Measurements from ENCODE around the gene SPOUT1.
"Not testable (repeated sequence)": the region's sequence is repeated elsewhere in the genome, so short reads cannot be mapped to it uniquely, and the experiment has no call there.

The SPOUT1 gene

DNA sequence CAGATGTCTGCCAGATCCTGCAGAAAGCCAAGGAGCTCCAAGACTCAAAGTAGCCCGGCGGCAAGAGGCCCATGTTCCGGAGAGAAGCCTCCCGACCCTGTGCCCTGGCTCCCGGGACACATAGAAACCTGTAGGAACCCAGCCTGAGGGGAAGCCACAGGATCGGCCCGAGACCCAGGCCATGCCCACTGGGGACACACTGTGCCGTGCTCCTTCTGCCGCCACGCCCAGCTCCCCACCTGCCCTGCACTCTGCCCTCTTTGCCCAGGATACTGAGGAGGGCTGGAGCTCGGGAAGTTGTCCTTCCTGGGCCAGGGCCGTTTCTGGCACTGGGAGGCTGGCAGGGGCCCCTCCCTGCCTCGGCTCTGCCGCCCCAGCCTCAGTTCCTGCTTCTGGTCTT, 21.8 kb downstream of the SPOUT1 start:
- no peak for DNase-seq (ENCODE audit: extremely low read depth, insufficient read length)
- TF ChIP-seq, protein P1, sequence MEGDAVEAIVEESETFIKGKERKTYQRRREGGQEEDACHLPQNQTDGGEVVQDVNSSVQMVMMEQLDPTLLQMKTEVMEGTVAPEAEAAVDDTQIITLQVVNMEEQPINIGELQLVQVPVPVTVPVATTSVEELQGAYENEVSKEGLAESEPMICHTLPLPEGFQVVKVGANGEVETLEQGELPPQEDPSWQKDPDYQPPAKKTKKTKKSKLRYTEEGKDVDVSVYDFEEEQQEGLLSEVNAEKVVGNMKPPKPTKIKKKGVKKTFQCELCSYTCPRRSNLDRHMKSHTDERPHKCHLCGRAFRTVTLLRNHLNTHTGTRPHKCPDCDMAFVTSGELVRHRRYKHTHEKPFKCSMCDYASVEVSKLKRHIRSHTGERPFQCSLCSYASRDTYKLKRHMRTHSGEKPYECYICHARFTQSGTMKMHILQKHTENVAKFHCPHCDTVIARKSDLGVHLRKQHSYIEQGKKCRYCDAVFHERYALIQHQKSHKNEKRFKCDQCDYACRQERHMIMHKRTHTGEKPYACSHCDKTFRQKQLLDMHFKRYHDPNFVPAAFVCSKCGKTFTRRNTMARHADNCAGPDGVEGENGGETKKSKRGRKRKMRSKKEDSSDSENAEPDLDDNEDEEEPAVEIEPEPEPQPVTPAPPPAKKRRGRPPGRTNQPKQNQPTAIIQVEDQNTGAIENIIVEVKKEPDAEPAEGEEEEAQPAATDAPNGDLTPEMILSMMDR (IDR thresholded peaks at IDR 0.05; ENCODE audit: insufficient read depth, low read length, poor library complexity, severe bottlenecking) = no peak
- no peak overlapping the region for H3K4me3 ChIP-seq (replicated peaks; ENCODE audit: low read depth, low read length)
- no peaks in the 10 kb centered on the region for H3K27me3 ChIP-seq (replicated peaks; ENCODE audit: control insufficient read depth, insufficient read depth, low read length)
- peaks cover 28% of the 10 kb centered on the region for H3K36me3 ChIP-seq (ENCODE audit: control insufficient read depth, insufficient read depth, low read length)

- peaks cover 28% of the 10 kb centered on the region for H3K36me3 ChIP-seq (ENCODE audit: control insufficient read depth, insufficient read depth, low read length)
- H3K27me3 ChIP-seq (replicated peaks; ENCODE audit: control insufficient read depth, insufficient read depth, low read length) = no peaks in the 10 kb centered on the region
- no peak overlapping the region for H3K4me3 ChIP-seq (replicated peaks; ENCODE audit: low read depth, low read length)
- no peak for DNase-seq (ENCODE audit: extremely low read depth, insufficient read length)
- TF ChIP-seq, protein P1 (IDR thresholded peaks at IDR 0.05; ENCODE audit: insufficient read depth, low read length, poor library complexity, severe bottlenecking) = no peak
Measured at GRCh38 chr9:128805661-128806060, 23.9 kb downstream of the SPOUT1 start.

GRCh38 chr9:128802482-128802881, 27.1 kb downstream of the SPOUT1 start:
- Histone ChIP-seq H3K36me3 (ENCODE audit: control insufficient read depth, insufficient read depth, low read length) (peaks cover 23% of the 10 kb centered on the region), H3K27me3 (replicated peaks; ENCODE audit: control insufficient read depth, insufficient read depth, low read length) (no peaks in the 10 kb centered on the region), H3K4me3 (replicated peaks; ENCODE audit: low read depth, low read length) (no peak overlapping the region)
- TF ChIP-seq, protein P1 (IDR thresholded peaks at IDR 0.05; ENCODE audit: insufficient read depth, low read length, poor library complexity, severe bottlenecking) = no peak
- no peak for DNase-seq (ENCODE audit: extremely low read depth, insufficient read length)

- H3K4me3 ChIP-seq (replicated peaks; ENCODE audit: low read depth, low read length) = no peak overlapping the region
- H3K36me3 ChIP-seq (ENCODE audit: control insufficient read depth, insufficient read depth, low read length) = peaks cover 14% of the 10 kb centered on the region
- no peaks in the 10 kb centered on the region for H3K27me3 ChIP-seq (replicated peaks; ENCODE audit: control insufficient read depth, insufficient read depth, low read length)
- no peak for DNase-seq (ENCODE audit: extremely low read depth, insufficient read length)
- TF ChIP-seq, protein P1 (IDR thresholded peaks at IDR 0.05; ENCODE audit: insufficient read depth, low read length, poor library complexity, severe bottlenecking) = no peak
Measured at GRCh38 chr9:128800061-128800460, 29.5 kb downstream of the SPOUT1 start.

DNA sequence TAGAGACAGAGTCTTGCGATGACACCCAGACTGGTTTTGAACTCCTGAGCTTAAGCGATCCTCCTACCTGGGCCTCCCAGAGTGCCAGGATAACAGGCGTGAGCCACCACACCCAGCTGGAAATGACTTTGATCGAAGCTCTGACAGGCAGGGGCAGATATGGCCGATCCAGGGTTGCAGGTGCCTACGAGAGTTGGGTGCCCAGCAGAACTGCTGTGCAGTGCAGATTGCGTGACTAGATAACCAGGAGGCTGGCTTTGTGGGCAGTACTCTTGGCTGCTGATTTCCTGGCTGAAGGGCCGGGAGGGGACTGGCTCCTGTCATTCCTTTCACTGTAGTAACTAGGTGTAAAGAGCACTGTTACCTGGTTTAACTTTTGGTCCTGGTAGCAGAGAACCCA, 30.7 kb downstream of the SPOUT1 start:
- TF ChIP-seq, protein P1 (IDR thresholded peaks at IDR 0.05; ENCODE audit: insufficient read depth, low read length, poor library complexity, severe bottlenecking) = no peak
- Histone ChIP-seq H3K27me3 (replicated peaks; ENCODE audit: control insufficient read depth, insufficient read depth, low read length) (no peaks in the 10 kb centered on the region), H3K36me3 (ENCODE audit: control insufficient read depth, insufficient read depth, low read length) (peaks cover 16% of the 10 kb centered on the region), H3K4me3 (replicated peaks; ENCODE audit: low read depth, low read length) (no peak overlapping the region)
- no peak for DNase-seq (ENCODE audit: extremely low read depth, insufficient read length)

- H3K27me3 ChIP-seq (replicated peaks; ENCODE audit: control insufficient read depth, insufficient read depth, low read length); DNase-seq (ENCODE audit: extremely low read depth, insufficient read length); H3K4me3 ChIP-seq (replicated peaks; ENCODE audit: low read depth, low read length): not testable (repeated sequence)
- H3K36me3 ChIP-seq (ENCODE audit: control insufficient read depth, insufficient read depth, low read length) = peaks cover 34% of the 10 kb centered on the region
Measured at GRCh38 chr9:128794961-128795360, 34.6 kb downstream of the SPOUT1 start.

All from GM06990 (cell line).